ENCODE data around the gene CAPZB.

GRCh38 chr1:19305880-19306279 lies 179.5 kb downstream of the CAPZB start:
- TF ChIP-seq, protein P1, sequence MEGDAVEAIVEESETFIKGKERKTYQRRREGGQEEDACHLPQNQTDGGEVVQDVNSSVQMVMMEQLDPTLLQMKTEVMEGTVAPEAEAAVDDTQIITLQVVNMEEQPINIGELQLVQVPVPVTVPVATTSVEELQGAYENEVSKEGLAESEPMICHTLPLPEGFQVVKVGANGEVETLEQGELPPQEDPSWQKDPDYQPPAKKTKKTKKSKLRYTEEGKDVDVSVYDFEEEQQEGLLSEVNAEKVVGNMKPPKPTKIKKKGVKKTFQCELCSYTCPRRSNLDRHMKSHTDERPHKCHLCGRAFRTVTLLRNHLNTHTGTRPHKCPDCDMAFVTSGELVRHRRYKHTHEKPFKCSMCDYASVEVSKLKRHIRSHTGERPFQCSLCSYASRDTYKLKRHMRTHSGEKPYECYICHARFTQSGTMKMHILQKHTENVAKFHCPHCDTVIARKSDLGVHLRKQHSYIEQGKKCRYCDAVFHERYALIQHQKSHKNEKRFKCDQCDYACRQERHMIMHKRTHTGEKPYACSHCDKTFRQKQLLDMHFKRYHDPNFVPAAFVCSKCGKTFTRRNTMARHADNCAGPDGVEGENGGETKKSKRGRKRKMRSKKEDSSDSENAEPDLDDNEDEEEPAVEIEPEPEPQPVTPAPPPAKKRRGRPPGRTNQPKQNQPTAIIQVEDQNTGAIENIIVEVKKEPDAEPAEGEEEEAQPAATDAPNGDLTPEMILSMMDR (IDR thresholded peaks at IDR 0.05), result no peak
- TF ChIP-seq POLR2AphosphoS5 (IDR thresholded peaks at IDR 0.05; ENCODE audit: low read depth, low read length), result no peak
- no peak for TF ChIP-seq SIN3A (IDR thresholded peaks at IDR 0.05; ENCODE audit: borderline replicate concordance, insufficient read depth, low read depth, low read length)
- no peak for TF ChIP-seq REST (IDR thresholded peaks at IDR 0.05; ENCODE audit: insufficient read depth in 1 of 2, low read depth in 2 of 2, low read length in 1 of 2)
